Measurements from ENCODE around the gene ZFYVE1. TPM values are rescaled to one million over a fixed set of nuclear protein-coding genes. Genes with fewer than 3 reads are reported as not detected.

ZFYVE1 gene
- total and polyA plus RNA-seq, 2 of the 13 experiments (the other 11 are each of a cell fraction or from before 2014, with no cell fraction given): 2.6 to 5.3 TPM

DNA sequence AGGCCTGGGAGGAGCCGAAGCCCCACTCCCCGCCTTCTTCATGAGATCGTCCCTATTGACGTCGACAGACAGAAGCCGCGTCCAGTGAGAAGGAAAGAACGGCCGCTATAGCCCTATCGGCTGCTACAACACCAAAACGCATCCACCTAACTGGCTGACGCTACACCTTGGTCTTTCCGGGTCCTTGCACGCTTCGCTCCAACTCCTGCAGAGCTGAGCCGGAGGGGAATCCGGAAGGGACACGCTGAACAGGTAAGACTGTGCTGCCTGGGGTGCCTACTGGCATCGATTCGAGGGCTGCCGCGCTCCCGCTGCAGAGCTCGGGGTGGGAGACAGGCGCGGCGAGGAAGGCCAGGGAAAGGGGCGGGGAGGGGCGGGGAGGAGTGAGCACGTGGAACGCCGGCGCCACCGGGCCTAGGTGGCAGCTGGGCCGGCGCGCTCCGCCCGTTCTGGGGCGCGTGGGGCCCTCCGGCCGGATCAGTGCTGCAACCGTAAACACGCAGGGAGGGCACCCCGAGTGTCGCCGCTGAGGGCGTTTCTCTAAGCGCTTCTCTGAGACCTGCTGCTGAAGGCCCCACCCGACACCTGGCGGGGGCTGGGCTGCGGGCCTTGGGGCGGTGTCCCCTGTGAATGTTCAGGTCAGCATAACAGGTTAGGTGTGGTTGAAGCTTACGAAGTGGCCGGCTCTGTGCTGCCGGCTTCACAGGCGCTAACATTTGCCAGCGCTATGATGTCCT is 100.4 kb downstream of the ZFYVE1 start, which contains the start of gene DCAF4 (continued):
- TF ChIP-seq XRCC5 (optimal IDR thresholded peaks at IDR 0.05; ENCODE audit: low read length) (peak; percentile 41), EHMT2 (IDR thresholded peaks at IDR 0.05; ENCODE audit: borderline replicate concordance, low read depth, low read length) (peak; percentile 18; the same call in 1 of the 2 replicates), ZNF605 (CRISPR knock-in tag; IDR thresholded peaks at IDR 0.05) (0 out of 2 replicates have a peak, but pooled peaks have one; percentile 25), IKZF1 (IDR thresholded peaks at IDR 0.05) (no peak), CBFB (CRISPR knock-in tag; IDR thresholded peaks at IDR 0.05) (0 out of 2 replicates have a peak, but pooled peaks have one; percentile 13), SIN3A (IDR thresholded peaks at IDR 0.05; ENCODE audit: borderline replicate concordance, low read depth, low read length) (peak; percentile 53; the same call in 1 of the 2 replicates), ZNF292 (CRISPR knock-in tag; IDR thresholded peaks at IDR 0.05; ENCODE audit: borderline replicate concordance, low read depth) (no peak), ZSCAN25 (CRISPR knock-in tag; IDR thresholded peaks at IDR 0.05) (peak; percentile 69; the same call in 1 of the 2 replicates), ZNF878 (CRISPR knock-in tag; IDR thresholded peaks at IDR 0.05) (no peak), DR1 (CRISPR knock-in tag; IDR thresholded peaks at IDR 0.05) (no peak), REPIN1 (CRISPR knock-in tag; IDR thresholded peaks at IDR 0.05; ENCODE audit: borderline replicate concordance, low read depth) (0 out of 2 replicates have a peak, but pooled peaks have one; percentile 43), ZNF33B (CRISPR knock-in tag; IDR thresholded peaks at IDR 0.05) (no peak), ZNF589 (CRISPR knock-in tag; conservative IDR thresholded peaks at IDR 0.05) (no peak; the same call in 1 of the 2 replicates), POLR2AphosphoS5 (IDR thresholded peaks at IDR 0.05; ENCODE audit: low read depth, low read length) (peak; percentile 70; the same call in 1 of the 2 replicates), KDM3A (CRISPR knock-in tag; IDR thresholded peaks at IDR 0.05; ENCODE audit: low read depth) (no peak)
- TF ChIP-seq, protein P1, sequence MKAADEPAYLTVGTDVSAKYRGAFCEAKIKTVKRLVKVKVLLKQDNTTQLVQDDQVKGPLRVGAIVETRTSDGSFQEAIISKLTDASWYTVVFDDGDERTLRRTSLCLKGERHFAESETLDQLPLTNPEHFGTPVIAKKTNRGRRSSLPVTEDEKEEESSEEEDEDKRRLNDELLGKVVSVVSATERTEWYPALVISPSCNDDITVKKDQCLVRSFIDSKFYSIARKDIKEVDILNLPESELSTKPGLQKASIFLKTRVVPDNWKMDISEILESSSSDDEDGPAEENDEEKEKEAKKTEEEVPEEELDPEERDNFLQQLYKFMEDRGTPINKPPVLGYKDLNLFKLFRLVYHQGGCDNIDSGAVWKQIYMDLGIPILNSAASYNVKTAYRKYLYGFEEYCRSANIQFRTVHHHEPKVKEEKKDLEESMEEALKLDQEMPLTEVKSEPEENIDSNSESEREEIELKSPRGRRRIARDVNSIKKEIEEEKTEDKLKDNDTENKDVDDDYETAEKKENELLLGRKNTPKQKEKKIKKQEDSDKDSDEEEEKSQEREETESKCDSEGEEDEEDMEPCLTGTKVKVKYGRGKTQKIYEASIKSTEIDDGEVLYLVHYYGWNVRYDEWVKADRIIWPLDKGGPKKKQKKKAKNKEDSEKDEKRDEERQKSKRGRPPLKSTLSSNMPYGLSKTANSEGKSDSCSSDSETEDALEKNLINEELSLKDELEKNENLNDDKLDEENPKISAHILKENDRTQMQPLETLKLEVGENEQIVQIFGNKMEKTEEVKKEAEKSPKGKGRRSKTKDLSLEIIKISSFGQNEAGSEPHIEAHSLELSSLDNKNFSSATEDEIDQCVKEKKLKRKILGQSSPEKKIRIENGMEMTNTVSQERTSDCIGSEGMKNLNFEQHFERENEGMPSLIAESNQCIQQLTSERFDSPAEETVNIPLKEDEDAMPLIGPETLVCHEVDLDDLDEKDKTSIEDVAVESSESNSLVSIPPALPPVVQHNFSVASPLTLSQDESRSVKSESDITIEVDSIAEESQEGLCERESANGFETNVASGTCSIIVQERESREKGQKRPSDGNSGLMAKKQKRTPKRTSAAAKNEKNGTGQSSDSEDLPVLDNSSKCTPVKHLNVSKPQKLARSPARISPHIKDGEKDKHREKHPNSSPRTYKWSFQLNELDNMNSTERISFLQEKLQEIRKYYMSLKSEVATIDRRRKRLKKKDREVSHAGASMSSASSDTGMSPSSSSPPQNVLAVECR (CRISPR knock-in tag; IDR thresholded peaks at IDR 0.05; ENCODE audit: borderline replicate concordance): peak; percentile 97
- TF ChIP-seq, protein P2, sequence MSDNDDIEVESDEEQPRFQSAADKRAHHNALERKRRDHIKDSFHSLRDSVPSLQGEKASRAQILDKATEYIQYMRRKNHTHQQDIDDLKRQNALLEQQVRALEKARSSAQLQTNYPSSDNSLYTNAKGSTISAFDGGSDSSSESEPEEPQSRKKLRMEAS (IDR thresholded peaks at IDR 0.05): peak; percentile 78
- TF ChIP-seq, protein P3, sequence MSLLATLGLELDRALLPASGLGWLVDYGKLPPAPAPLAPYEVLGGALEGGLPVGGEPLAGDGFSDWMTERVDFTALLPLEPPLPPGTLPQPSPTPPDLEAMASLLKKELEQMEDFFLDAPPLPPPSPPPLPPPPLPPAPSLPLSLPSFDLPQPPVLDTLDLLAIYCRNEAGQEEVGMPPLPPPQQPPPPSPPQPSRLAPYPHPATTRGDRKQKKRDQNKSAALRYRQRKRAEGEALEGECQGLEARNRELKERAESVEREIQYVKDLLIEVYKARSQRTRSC (CRISPR knock-in tag; IDR thresholded peaks at IDR 0.05; ENCODE audit: low read depth): 0 out of 2 replicates have a peak, but pooled peaks have one; percentile 74
- TF ChIP-seq, protein P4, sequence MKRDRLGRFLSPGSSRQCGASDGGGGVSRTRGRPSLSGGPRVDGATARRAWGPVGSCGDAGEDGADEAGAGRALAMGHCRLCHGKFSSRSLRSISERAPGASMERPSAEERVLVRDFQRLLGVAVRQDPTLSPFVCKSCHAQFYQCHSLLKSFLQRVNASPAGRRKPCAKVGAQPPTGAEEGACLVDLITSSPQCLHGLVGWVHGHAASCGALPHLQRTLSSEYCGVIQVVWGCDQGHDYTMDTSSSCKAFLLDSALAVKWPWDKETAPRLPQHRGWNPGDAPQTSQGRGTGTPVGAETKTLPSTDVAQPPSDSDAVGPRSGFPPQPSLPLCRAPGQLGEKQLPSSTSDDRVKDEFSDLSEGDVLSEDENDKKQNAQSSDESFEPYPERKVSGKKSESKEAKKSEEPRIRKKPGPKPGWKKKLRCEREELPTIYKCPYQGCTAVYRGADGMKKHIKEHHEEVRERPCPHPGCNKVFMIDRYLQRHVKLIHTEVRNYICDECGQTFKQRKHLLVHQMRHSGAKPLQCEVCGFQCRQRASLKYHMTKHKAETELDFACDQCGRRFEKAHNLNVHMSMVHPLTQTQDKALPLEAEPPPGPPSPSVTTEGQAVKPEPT (CRISPR knock-in tag; IDR thresholded peaks at IDR 0.05; ENCODE audit: low read depth): 0 out of 2 replicates have a peak, but pooled peaks have one; percentile 53
- TF ChIP-seq, protein P5, sequence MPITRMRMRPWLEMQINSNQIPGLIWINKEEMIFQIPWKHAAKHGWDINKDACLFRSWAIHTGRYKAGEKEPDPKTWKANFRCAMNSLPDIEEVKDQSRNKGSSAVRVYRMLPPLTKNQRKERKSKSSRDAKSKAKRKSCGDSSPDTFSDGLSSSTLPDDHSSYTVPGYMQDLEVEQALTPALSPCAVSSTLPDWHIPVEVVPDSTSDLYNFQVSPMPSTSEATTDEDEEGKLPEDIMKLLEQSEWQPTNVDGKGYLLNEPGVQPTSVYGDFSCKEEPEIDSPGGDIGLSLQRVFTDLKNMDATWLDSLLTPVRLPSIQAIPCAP (CRISPR knock-in tag; IDR thresholded peaks at IDR 0.05; ENCODE audit: low read depth): 0 out of 2 replicates have a peak, but pooled peaks have one; percentile 60
- TF ChIP-seq, protein P6, sequence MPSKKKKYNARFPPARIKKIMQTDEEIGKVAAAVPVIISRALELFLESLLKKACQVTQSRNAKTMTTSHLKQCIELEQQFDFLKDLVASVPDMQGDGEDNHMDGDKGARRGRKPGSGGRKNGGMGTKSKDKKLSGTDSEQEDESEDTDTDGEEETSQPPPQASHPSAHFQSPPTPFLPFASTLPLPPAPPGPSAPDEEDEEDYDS (CRISPR knock-in tag; IDR thresholded peaks at IDR 0.05): peak; percentile 46

Measured in HepG2 (cell line).